GM23338 (cell line): ENCODE results near the gene IRF6. TPM values are rescaled to one million over a fixed set of nuclear protein-coding genes. Genes with fewer than 3 reads are reported as not detected.

ENCODE experiments used
- ATAC-seq: fragments of 200-7000 bp; cut with Tn5 transposase; 3 replicates; pipeline ENCODE4 v1.9.1; 2020
- DNase-seq: peaks from one replicate; pipeline ENCODE4 v3.0.0-alpha.2; 2015; ENCODE audit warnings: low spot score
- H2AFZ ChIP-seq: fragments of 200-600 bp; sonication (generic); 2 replicates; pipeline ENCODE4 v1.8.0; 2016; ENCODE audit warnings: antibody characterized with exemption, mild to moderate bottlenecking, moderate library complexity
- H3F3A ChIP-seq: fragments of 200-600 bp; sonication (generic); replicated peaks from 2 replicates; pipeline ENCODE4 v1.8.0; 2017; ENCODE audit warnings: antibody characterized with exemption, mixed run types, low read depth
- H3K27ac ChIP-seq: fragments of 200-600 bp; sonication (generic); 2 replicates; pipeline ENCODE4 v1.6.1; 2016; ENCODE audit warnings: low read depth
- H3K27me3 ChIP-seq: fragments of 200-600 bp; sonication (generic); 2 replicates; pipeline ENCODE4 v1.8.0; 2016; ENCODE audit warnings: mild to moderate bottlenecking, mixed run types, moderate library complexity; ENCODE audit not compliant: insufficient read depth
- H3K36me3 ChIP-seq: fragments of 200-600 bp; sonication (generic); 2 replicates; pipeline ENCODE4 v1.8.0; 2016; ENCODE audit warnings: mild to moderate bottlenecking; ENCODE audit not compliant: insufficient read depth
- H3K4me1 ChIP-seq: fragments of 200-600 bp; sonication (generic); 2 replicates; pipeline ENCODE4 v1.8.0; 2016; ENCODE audit warnings: mild to moderate bottlenecking, moderate library complexity; ENCODE audit not compliant: insufficient read depth
- H3K4me2 ChIP-seq: fragments of 200-600 bp; sonication (generic); 2 replicates; pipeline ENCODE4 v1.7.1; 2017; ENCODE audit warnings: mixed run types
- H3K4me3 ChIP-seq: fragments of 200-600 bp; sonication (generic); 2 replicates; pipeline ENCODE4 v1.6.1; 2016; ENCODE audit warnings: mixed run types
- H3K79me2 ChIP-seq: fragments of 200-600 bp; sonication (generic); replicated peaks from 2 replicates; pipeline ENCODE4 v1.8.0; 2017; ENCODE audit warnings: mild to moderate bottlenecking; ENCODE audit not compliant: insufficient read depth
- H3K9me2 ChIP-seq: fragments of 200-600 bp; sonication (generic); 2 replicates; pipeline ENCODE4 v1.8.0; 2017; ENCODE audit not compliant: insufficient read depth
- H4K20me1 ChIP-seq: fragments of 200-600 bp; sonication (generic); replicated peaks from 2 replicates; pipeline ENCODE4 v1.8.0; 2017; ENCODE audit warnings: mild to moderate bottlenecking; ENCODE audit not compliant: insufficient read depth
- H3K27ac Mint-ChIP-seq: 2 replicates; pipeline ENCODE4 v1.8.0; 2020; ENCODE audit warnings: inconsistent platforms, mild to moderate bottlenecking, moderate library complexity, mixed read lengths
- H3K27me3 Mint-ChIP-seq: 3 replicates; pipeline ENCODE4 v1.8.0; 2022; ENCODE audit warnings: low read depth, mild to moderate bottlenecking, moderate library complexity, mixed read lengths, inconsistent platforms; ENCODE audit not compliant: insufficient read depth, poor library complexity
- H3K36me3 Mint-ChIP-seq: 3 replicates; pipeline ENCODE4 v1.8.0; 2021; ENCODE audit warnings: low read depth, mild to moderate bottlenecking, inconsistent platforms, moderate library complexity, mixed read lengths
- H3K4me1 Mint-ChIP-seq: 3 replicates; pipeline ENCODE4 v1.8.0; 2020; ENCODE audit warnings: mild to moderate bottlenecking, inconsistent platforms, mixed read lengths
- H3K4me3 Mint-ChIP-seq: 3 replicates; pipeline ENCODE4 v1.8.0; 2021; ENCODE audit warnings: moderate library complexity, mild to moderate bottlenecking, inconsistent platforms, mixed read lengths
- H3K9me3 Mint-ChIP-seq: 3 replicates; pipeline ENCODE4 v1.8.0; 2020; ENCODE audit warnings: moderate library complexity, mild to moderate bottlenecking, inconsistent platforms, mixed read lengths
- CREB1 ChIP-seq: fragments of 250-450 bp; sonication (Bioruptor Pico); IDR thresholded peaks from 2 replicates; pipeline ENCODE4 v1.5.0; 2020; ENCODE audit warnings: low read depth, mild to moderate bottlenecking, moderate library complexity
- EZH2 ChIP-seq: fragments of 200-600 bp; sonication (generic); IDR thresholded peaks from one replicate; pipeline ENCODE4 v1.8.0; 2017; ENCODE audit warnings: antibody characterized with exemption, mild to moderate bottlenecking, low read depth; ENCODE audit not compliant: unreplicated experiment
- EZH2phosphoT487 ChIP-seq: fragments of 200-600 bp; sonication (generic); IDR thresholded peaks from one replicate; pipeline ENCODE4 v1.8.1; 2018; ENCODE audit warnings: antibody characterized with exemption; ENCODE audit not compliant: unreplicated experiment
- JUNB ChIP-seq: IDR thresholded peaks from one replicate; pipeline ENCODE4 v1.6.1; 2016; ENCODE audit warnings: antibody characterized with exemption; ENCODE audit not compliant: unreplicated experiment
- NANOG ChIP-seq: IDR thresholded peaks from 2 replicates; pipeline ENCODE4 v1.6.1; 2016; ENCODE audit warnings: antibody characterized with exemption, borderline replicate concordance
- POLR2AphosphoS5 ChIP-seq: IDR thresholded peaks from 2 replicates; pipeline ENCODE4 v1.6.1; 2016; ENCODE audit warnings: antibody characterized with exemption, low read depth
- STAT1 ChIP-seq: IDR thresholded peaks from one replicate; pipeline ENCODE4 v1.6.1; 2016; ENCODE audit warnings: antibody characterized with exemption; ENCODE audit not compliant: unreplicated experiment
- ZNF114 ChIP-seq: fragments of 250-450 bp; sonication (Bioruptor Pico); IDR thresholded peaks from 2 replicates; pipeline ENCODE4 v1.5.0; 2020; ENCODE audit warnings: mild to moderate bottlenecking, moderate library complexity
- ZNF331 ChIP-seq: fragments of 250-450 bp; sonication (Bioruptor Pico); IDR thresholded peaks from 2 replicates; pipeline ENCODE4 v1.5.0; 2020; ENCODE audit warnings: low read depth, mild to moderate bottlenecking, moderate library complexity
- polyA plus RNA-seq: library from polyadenylated mRNA; unstranded; fragments of >200 nt; fragmentation: Nextera tagmentation; extraction: Ambion mirVana; gene quantifications from 2 replicates; pipeline ENCODE4 v1.2.1, GENCODE V29; 2016
- total RNA-seq: library from RNA; depleted of rRNA; stranded (reverse); fragments of >200 nt; shearing (Covaris generic); gene quantifications from 2 replicates; pipeline ENCODE4 v1.2.3, GENCODE V29; 2014
- TF ChIP-seq, protein P1 (sequence below), 2 experiments: fragments of 200-600 bp in 1 of 2; sonication (generic) in 1 of 2; conservative IDR thresholded peaks; 2 replicates each; pipeline versions ENCODE4 v1.5.1 to v1.6.1; 2016 to 2017; ENCODE audit warnings: antibody characterized with exemption in 2 of 2, low read depth in 2 of 2, mild to moderate bottlenecking in 2 of 2, moderate library complexity in 1 of 2
- TF ChIP-seq, protein P2 (sequence below): fragments of 250-450 bp; sonication (Bioruptor Pico); IDR thresholded peaks from 2 replicates; pipeline ENCODE4 v1.5.0; 2020; ENCODE audit warnings: mild to moderate bottlenecking, moderate library complexity
- TF ChIP-seq, protein P3 (sequence below): IDR thresholded peaks from one replicate; pipeline ENCODE4 v1.6.1; 2018; ENCODE audit warnings: antibody characterized with exemption; ENCODE audit not compliant: unreplicated experiment

The IRF6 gene
- total and polyA plus RNA-seq, 2 experiments from 2014 or later: 4.6 to 11.7 TPM

DNA sequence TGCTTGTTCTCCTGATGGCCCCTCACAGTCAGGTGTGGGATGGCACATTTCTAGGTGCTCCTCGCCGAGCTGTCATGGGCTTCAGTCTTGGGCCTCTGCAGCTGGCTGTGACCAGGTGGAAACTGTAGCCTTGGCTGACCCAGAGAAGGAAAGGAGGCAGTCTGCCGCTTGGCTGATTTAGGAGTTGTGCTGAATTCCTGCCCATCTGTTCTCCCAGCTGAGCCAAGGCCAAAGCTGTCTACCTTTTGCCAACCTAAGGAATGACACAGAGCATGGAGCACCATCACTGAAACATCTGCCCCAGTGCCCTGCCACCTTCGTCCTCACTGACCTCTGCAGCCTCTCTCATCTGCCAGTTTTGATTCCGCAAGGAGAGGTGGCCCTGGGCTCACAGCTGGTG, 49.7 kb upstream of the IRF6 start:
- Histone ChIP-seq H3K27me3 (no peaks in the 10 kb centered on the region), H4K20me1 (no peaks in the 10 kb centered on the region), H3K4me2 (no peak overlapping the region), H3K4me1 (peaks cover 2% of the 10 kb centered on the region), H3K9me2 (no peaks in the 10 kb centered on the region), H2AFZ (no peak overlapping the region), H3K27ac (no peak overlapping the region), H3F3A (no peaks in the 10 kb centered on the region), H3K79me2 (no peaks in the 10 kb centered on the region), H3K4me3 (no peak overlapping the region), H3K36me3 (peaks cover 9% of the 10 kb centered on the region; the same call in 1 of the 2 replicates)
- Mint-ChIP-seq H3K4me1 (no peaks in the 10 kb centered on the region), H3K27me3 (no peaks in the 10 kb centered on the region), H3K4me3 (no peak overlapping the region), H3K9me3 (peaks cover 3% of the 10 kb centered on the region; the same call in 1 of the 3 replicates), H3K36me3 (peaks cover 36% of the 10 kb centered on the region; the same call in 2 of the 3 replicates), H3K27ac (no peak overlapping the region)
- no peak for ATAC-seq
- TF ChIP-seq, protein P1, sequence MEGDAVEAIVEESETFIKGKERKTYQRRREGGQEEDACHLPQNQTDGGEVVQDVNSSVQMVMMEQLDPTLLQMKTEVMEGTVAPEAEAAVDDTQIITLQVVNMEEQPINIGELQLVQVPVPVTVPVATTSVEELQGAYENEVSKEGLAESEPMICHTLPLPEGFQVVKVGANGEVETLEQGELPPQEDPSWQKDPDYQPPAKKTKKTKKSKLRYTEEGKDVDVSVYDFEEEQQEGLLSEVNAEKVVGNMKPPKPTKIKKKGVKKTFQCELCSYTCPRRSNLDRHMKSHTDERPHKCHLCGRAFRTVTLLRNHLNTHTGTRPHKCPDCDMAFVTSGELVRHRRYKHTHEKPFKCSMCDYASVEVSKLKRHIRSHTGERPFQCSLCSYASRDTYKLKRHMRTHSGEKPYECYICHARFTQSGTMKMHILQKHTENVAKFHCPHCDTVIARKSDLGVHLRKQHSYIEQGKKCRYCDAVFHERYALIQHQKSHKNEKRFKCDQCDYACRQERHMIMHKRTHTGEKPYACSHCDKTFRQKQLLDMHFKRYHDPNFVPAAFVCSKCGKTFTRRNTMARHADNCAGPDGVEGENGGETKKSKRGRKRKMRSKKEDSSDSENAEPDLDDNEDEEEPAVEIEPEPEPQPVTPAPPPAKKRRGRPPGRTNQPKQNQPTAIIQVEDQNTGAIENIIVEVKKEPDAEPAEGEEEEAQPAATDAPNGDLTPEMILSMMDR (conservative IDR thresholded peaks at IDR 0.05; ENCODE audit: low read depth in 2 of 2): no peak
- TF ChIP-seq ZNF331 (no peak), NANOG (no peak), ZNF114 (CRISPR knock-in tag) (no peak), EZH2 (no peak), POLR2AphosphoS5 (no peak), CREB1 (CRISPR knock-in tag) (no peak), JUNB (no peak), EZH2phosphoT487 (no peak), STAT1 (no peak)
- TF ChIP-seq, protein P2, sequence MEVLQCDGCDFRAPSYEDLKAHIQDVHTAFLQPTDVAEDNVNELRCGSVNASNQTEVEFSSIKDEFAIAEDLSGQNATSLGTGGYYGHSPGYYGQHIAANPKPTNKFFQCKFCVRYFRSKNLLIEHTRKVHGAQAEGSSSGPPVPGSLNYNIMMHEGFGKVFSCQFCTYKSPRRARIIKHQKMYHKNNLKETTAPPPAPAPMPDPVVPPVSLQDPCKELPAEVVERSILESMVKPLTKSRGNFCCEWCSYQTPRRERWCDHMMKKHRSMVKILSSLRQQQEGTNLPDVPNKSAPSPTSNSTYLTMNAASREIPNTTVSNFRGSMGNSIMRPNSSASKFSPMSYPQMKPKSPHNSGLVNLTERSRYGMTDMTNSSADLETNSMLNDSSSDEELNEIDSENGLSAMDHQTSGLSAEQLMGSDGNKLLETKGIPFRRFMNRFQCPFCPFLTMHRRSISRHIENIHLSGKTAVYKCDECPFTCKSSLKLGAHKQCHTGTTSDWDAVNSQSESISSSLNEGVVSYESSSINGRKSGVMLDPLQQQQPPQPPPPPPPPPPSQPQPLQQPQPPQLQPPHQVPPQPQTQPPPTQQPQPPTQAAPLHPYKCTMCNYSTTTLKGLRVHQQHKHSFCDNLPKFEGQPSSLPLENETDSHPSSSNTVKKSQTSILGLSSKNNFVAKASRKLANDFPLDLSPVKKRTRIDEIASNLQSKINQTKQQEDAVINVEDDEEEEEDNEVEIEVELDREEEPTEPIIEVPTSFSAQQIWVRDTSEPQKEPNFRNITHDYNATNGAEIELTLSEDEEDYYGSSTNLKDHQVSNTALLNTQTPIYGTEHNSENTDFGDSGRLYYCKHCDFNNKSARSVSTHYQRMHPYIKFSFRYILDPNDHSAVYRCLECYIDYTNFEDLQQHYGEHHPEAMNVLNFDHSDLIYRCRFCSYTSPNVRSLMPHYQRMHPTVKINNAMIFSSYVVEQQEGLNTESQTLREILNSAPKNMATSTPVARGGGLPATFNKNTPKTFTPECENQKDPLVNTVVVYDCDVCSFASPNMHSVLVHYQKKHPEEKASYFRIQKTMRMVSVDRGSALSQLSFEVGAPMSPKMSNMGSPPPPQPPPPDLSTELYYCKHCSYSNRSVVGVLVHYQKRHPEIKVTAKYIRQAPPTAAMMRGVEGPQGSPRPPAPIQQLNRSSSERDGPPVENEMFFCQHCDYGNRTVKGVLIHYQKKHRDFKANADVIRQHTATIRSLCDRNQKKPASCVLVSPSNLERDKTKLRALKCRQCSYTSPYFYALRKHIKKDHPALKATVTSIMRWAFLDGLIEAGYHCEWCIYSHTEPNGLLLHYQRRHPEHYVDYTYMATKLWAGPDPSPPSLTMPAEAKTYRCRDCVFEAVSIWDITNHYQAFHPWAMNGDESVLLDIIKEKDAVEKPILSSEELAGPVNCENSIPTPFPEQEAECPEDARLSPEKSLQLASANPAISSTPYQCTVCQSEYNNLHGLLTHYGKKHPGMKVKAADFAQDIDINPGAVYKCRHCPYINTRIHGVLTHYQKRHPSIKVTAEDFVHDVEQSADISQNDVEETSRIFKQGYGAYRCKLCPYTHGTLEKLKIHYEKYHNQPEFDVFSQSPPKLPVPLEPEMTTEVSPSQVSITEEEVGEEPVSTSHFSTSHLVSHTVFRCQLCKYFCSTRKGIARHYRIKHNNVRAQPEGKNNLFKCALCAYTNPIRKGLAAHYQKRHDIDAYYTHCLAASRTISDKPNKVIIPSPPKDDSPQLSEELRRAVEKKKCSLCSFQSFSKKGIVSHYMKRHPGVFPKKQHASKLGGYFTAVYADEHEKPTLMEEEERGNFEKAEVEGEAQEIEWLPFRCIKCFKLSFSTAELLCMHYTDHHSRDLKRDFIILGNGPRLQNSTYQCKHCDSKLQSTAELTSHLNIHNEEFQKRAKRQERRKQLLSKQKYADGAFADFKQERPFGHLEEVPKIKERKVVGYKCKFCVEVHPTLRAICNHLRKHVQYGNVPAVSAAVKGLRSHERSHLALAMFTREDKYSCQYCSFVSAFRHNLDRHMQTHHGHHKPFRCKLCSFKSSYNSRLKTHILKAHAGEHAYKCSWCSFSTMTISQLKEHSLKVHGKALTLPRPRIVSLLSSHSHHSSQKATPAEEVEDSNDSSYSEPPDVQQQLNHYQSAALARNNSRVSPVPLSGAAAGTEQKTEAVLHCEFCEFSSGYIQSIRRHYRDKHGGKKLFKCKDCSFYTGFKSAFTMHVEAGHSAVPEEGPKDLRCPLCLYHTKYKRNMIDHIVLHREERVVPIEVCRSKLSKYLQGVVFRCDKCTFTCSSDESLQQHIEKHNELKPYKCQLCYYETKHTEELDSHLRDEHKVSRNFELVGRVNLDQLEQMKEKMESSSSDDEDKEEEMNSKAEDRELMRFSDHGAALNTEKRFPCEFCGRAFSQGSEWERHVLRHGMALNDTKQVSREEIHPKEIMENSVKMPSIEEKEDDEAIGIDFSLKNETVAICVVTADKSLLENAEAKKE (CRISPR knock-in tag): no peak
- TF ChIP-seq, protein P3, sequence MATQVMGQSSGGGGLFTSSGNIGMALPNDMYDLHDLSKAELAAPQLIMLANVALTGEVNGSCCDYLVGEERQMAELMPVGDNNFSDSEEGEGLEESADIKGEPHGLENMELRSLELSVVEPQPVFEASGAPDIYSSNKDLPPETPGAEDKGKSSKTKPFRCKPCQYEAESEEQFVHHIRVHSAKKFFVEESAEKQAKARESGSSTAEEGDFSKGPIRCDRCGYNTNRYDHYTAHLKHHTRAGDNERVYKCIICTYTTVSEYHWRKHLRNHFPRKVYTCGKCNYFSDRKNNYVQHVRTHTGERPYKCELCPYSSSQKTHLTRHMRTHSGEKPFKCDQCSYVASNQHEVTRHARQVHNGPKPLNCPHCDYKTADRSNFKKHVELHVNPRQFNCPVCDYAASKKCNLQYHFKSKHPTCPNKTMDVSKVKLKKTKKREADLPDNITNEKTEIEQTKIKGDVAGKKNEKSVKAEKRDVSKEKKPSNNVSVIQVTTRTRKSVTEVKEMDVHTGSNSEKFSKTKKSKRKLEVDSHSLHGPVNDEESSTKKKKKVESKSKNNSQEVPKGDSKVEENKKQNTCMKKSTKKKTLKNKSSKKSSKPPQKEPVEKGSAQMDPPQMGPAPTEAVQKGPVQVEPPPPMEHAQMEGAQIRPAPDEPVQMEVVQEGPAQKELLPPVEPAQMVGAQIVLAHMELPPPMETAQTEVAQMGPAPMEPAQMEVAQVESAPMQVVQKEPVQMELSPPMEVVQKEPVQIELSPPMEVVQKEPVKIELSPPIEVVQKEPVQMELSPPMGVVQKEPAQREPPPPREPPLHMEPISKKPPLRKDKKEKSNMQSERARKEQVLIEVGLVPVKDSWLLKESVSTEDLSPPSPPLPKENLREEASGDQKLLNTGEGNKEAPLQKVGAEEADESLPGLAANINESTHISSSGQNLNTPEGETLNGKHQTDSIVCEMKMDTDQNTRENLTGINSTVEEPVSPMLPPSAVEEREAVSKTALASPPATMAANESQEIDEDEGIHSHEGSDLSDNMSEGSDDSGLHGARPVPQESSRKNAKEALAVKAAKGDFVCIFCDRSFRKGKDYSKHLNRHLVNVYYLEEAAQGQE: no peak
- no peak for DNase-seq
